RPMI7951 (cell line): ENCODE data around the gene HNRNPC. TPM values are rescaled to one million over a fixed set of nuclear protein-coding genes. Genes with fewer than 3 reads are reported as not detected.
"Not testable (repeated sequence)": the region's sequence is repeated elsewhere in the genome, so short reads cannot be mapped to it uniquely, and the experiment has no call there.

Source experiments
- DNase-seq: peaks from one replicate; pipeline ENCODE4 v3.0.0-alpha.2; 2012; ENCODE audit warnings: low read depth
- total RNA-seq: library from RNA; depleted of rRNA; stranded (reverse); fragments of >200 nt; shearing (Covaris generic); gene quantifications from 2 replicates; pipeline ENCODE4 v1.2.3, GENCODE V29; 2014; rRNA removed

Gene HNRNPC
- 559 and 723 TPM in 2 replicates for total RNA-seq

GRCh38 chr14:21269252-21270046 lies at the start of gene HNRNPC:
TSS of gene HNRNPC (minus strand) at chr14:21269442. CDS start at chr14:21234193, 35,249 bp downstream.
- DNase-seq, result peak; percentile 100

- no peak for DNase-seq
Observed at GRCh38 chr14:21317398-21317797, 48.2 kb upstream of the HNRNPC start.

GRCh38 chr14:21313512-21313911 lies 44.3 kb upstream of the HNRNPC start:
- no peak for DNase-seq

- DNase-seq, result no peak
Observed at GRCh38 chr14:21311614-21312013, 42.4 kb upstream of the HNRNPC start.

- DNase-seq, result no peak
Observed at GRCh38 chr14:21309956-21310355, 40.7 kb upstream of the HNRNPC start.

- no peak for DNase-seq
Observed at GRCh38 chr14:21309238-21309636, 40.0 kb upstream of the HNRNPC start.

GRCh38 chr14:21308479-21309237 lies 39.4 kb upstream of the HNRNPC start:
- DNase-seq, result peak; percentile 76

GRCh38 chr14:21308132-21308478 lies 38.9 kb upstream of the HNRNPC start:
- DNase-seq, result no peak

GRCh38 chr14:21307637-21308036 lies 38.4 kb upstream of the HNRNPC start:
- DNase-seq, result no peak

GRCh38 chr14:21302836-21303140 lies 33.5 kb upstream of the HNRNPC start:
- not testable (repeated sequence) for DNase-seq

- DNase-seq, result no peak
Observed at GRCh38 chr14:21302013-21302835, 33.0 kb upstream of the HNRNPC start.

- DNase-seq, result no peak
Observed at GRCh38 chr14:21300892-21301291, 31.6 kb upstream of the HNRNPC start.

- DNase-seq, result no peak
Observed at GRCh38 chr14:21299562-21300130, 30.4 kb upstream of the HNRNPC start.

GRCh38 chr14:21298358-21298757 lies 29.1 kb upstream of the HNRNPC start:
- DNase-seq, result no peak

GRCh38 chr14:21294026-21294425 lies 24.8 kb upstream of the HNRNPC start:
- DNase-seq, result not testable (repeated sequence)

GRCh38 chr14:21287168-21287567 lies 17.9 kb upstream of the HNRNPC start:
- DNase-seq, result no peak

GRCh38 chr14:21286516-21286915 lies 17.3 kb upstream of the HNRNPC start:
- DNase-seq, result not testable (repeated sequence)

GRCh38 chr14:21281917-21282316 lies 12.7 kb upstream of the HNRNPC start:
- DNase-seq, result not testable (repeated sequence)

- no peak for DNase-seq
Observed at GRCh38 chr14:21279783-21280182, 10.5 kb upstream of the HNRNPC start, which contains the start of gene RPGRIP1. TSS of gene RPGRIP1 (plus strand) at chr14:21280083. CDS start at chr14:21287977, 7,894 bp downstream.

- DNase-seq, result no peak
Observed at GRCh38 chr14:21278632-21279031, 9.4 kb upstream of the HNRNPC start.

- DNase-seq, result no peak
Observed at GRCh38 chr14:21275261-21275858, 6.1 kb upstream of the HNRNPC start.
